Liver (tissue), 3 donors: ENCODE data around the gene RPS3.
"Not testable (repeated sequence)": the region's sequence is repeated elsewhere in the genome, so short reads cannot be mapped to it uniquely, and the experiment has no call there.

ENCODE experiments used
- JUND ChIP-seq, 2 donors: IDR thresholded peaks; 2 replicates each; pipeline ENCODE4 v1.6.1; 2016; ENCODE audit warnings: antibody characterized with exemption in 2 of 2
- RAD21 ChIP-seq, 2 donors: IDR thresholded peaks; 2 replicates each; pipeline ENCODE4 v1.6.1; 2016; ENCODE audit warnings: antibody characterized with exemption in 2 of 2, mild to moderate bottlenecking in 2 of 2
- TF ChIP-seq, protein P1 (sequence below): fragments of 150-350 bp; IDR thresholded peaks from 2 replicates; pipeline ENCODE4 v1.5.1; 2017; ENCODE audit warnings: improper control_type of control experiment, low read depth, low read length; ENCODE audit not compliant: missing input control
- donor health status: healthy.
- donor health status: healthy.

GRCh38 chr11:75413146-75413545 is 13.8 kb downstream of the RPS3 start:
- not testable (repeated sequence) for TF ChIP-seq RAD21, JUND (IDR thresholded peaks at IDR 0.05)
- TF ChIP-seq, protein P1, sequence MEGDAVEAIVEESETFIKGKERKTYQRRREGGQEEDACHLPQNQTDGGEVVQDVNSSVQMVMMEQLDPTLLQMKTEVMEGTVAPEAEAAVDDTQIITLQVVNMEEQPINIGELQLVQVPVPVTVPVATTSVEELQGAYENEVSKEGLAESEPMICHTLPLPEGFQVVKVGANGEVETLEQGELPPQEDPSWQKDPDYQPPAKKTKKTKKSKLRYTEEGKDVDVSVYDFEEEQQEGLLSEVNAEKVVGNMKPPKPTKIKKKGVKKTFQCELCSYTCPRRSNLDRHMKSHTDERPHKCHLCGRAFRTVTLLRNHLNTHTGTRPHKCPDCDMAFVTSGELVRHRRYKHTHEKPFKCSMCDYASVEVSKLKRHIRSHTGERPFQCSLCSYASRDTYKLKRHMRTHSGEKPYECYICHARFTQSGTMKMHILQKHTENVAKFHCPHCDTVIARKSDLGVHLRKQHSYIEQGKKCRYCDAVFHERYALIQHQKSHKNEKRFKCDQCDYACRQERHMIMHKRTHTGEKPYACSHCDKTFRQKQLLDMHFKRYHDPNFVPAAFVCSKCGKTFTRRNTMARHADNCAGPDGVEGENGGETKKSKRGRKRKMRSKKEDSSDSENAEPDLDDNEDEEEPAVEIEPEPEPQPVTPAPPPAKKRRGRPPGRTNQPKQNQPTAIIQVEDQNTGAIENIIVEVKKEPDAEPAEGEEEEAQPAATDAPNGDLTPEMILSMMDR, result not testable (repeated sequence)
